NCI-H526 treated with DMSO at 0.1 percent for 48 hours (cell line): Measurements from ENCODE around the gene CDH10.

ENCODE experiments used
- DNase-seq: peaks from one replicate; lab custom pipeline; 2025; lab: John Stamatoyannopoulos, UW

Gene CDH10

DNA sequence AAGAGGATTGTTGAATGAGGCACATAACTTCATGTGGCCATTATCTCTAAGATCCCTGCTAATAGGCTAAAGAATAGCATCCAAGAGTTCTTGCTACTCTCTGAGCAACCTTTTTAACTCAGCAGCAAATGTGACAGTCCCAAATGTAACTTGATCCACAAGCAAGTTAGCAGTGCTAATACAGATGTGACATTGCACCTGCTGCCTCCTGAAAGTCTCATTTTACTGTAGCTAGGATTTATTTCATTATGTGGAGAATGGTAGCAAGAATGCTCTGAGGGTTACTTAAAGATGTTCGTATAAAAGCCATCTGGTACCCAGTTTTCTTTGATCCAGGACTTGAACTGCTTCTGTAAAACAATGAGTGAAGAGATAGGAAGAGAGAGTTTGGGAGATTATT, 45.8 kb downstream of the CDH10 start:
- DNase-seq, result no peak

DNA sequence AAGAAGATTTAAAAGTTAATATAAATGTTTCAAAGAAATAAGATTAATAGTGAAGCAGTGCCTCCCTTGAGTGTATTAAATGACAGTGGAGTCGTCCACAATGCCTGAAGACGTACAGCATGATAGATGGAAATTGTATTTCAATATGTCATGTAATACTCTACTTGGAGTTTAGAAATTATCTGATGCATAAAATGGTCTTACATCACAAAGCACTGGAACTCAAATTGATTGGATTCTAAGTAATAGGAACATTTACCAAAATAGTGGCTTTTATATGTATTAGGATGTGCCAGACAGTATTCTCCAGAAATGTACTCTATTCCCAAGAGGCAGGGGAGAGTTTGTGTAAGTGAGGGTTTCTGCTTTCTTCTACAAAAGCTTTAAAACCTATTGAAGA, 49.4 kb downstream of the CDH10 start:
- no peak for DNase-seq

GRCh38 chr5:24591426-24591825, 53.4 kb downstream of the CDH10 start:
- DNase-seq, result no peak

GRCh38 chr5:24589566-24589965, 55.2 kb downstream of the CDH10 start:
- DNase-seq, result no peak

DNA sequence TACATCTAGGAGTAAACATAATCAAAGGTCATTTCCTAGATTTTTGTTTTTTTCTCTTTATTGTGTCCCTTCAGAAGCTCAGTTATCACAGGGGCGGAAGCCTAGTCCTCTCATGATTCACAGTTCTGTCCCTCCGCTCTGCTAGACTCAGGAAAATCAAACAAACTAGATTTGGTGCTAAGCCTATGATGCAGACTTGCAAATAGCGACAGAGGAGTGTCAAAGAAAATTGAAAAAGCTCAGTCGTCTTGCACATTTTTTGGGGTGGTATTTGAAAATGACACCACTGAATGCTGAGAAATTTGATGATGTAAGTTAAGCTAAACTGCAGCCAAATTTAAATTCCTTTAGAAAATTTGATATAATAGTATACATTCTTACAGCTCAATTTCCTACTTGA, 59.0 kb downstream of the CDH10 start:
- DNase-seq, result no peak

- DNase-seq, result no peak
Measured at GRCh38 chr5:24571302-24571701, 73.5 kb downstream of the CDH10 start.

DNA sequence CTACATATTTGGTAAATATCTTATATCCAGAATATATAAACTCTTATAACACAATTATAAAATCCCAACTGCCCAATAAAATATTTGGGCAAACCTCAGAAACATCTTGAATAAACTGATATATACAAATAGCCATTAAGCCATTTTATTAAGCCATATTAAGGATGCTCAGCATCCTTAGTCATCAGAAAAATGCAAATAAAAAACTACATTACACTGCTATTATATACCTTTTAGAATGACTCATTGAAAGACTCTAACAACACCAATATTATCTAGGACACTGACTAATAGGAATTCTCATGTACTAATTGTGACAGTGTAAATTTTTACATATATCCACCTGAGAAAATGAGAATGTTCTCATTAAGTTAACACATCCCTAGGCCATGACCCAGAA, 77.8 kb downstream of the CDH10 start:
- no peak for DNase-seq

DNA sequence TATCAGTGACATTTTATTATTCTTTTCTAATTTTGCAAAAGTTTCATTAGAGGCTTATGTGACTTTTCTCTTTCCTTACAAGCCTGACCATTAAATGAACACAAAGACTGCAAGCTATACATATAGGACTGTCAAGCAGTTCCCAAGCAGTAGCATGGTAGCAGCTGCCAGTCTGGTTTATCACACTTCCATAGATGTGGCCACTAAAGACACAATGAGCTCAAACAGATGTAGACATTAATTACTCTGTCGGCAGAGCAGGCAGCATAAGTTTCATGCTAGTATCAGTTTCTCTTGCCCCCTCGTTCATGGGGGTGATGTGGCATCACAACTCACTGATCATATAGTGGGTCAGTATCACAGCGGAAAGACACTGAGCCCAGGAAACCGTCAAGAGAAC, 89.5 kb downstream of the CDH10 start:
- no peak for DNase-seq

DNA sequence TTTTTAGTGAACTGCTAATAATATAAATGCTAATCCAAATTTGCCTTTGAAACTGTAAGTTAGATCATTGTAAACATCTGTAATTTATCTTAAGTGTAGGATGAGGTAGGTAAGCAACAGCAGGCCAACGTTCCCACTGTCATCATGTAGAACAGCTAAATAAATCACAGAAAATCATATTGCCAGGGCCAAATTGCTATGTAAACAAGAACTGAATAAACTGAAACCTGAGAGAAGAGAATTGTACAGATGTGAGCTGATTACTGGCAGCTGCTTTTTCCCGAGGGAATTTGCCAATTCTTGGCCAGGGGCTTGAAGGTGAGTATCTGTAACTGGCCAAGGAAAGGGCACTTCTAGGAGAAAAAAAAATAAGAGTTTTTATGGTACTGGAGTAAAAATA, 97.6 kb downstream of the CDH10 start:
- no peak for DNase-seq

GRCh38 chr5:24539613-24540012, 105.2 kb downstream of the CDH10 start:
- no peak for DNase-seq

DNA sequence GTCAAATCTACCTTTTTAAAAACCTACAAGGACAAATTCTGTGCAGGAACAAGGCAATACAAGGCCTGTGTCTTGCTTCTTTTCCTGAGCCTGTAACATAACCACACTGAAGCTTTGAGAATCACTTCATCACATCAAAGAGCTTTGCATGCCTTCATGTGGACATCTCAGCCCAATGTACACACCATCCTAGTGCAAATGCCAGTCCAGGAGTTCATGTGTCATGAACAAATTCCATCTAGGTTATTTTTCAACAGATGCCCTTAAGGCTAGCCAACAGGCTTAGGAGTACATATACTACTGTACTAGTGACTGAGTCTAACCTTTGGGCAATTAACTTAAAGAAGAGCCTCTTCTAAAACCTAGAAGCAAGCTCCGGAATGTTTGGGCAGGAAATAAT, 106.4 kb downstream of the CDH10 start:
- no peak for DNase-seq

GRCh38 chr5:24535646-24536045, 109.1 kb downstream of the CDH10 start:
- no peak for DNase-seq

DNA sequence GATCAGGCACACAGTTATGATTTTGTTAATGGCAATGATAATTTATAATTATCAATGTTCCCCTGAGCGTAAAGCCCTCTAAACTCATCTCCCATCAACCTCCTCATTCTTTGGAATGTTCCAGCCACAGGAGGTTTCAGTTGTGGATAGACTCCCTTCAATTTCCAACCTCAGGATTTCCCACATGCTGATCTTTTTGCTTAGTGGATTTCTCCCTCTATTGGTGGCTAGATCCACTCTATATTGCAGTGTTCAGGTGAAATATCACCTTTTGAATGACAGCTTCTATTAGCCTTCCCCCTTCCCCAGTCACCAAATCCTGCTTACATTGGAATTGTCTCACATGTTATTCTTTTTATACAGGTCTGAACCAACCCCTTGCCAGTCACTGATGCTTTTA, 113.9 kb downstream of the CDH10 start:
- no peak for DNase-seq

DNA sequence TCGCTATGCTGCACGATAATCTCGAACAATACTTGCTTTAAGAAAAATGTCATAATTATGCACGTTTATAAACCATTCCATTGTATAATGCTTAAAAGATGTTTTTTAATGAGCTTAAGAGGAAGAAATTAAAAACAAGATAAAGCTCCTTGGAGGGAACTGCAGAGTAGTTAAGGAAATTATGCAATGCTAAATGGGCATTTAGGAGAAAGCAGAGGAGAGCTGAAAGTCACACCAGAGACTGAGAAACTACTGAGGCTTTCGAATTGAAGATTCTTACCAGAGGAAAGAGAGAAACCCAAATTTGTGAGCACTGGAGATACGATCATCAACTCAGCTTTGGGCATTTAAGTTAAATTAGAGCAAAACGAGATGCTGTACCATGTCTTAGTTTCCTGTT, 119.4 kb downstream of the CDH10 start:
- DNase-seq, result no peak

DNA sequence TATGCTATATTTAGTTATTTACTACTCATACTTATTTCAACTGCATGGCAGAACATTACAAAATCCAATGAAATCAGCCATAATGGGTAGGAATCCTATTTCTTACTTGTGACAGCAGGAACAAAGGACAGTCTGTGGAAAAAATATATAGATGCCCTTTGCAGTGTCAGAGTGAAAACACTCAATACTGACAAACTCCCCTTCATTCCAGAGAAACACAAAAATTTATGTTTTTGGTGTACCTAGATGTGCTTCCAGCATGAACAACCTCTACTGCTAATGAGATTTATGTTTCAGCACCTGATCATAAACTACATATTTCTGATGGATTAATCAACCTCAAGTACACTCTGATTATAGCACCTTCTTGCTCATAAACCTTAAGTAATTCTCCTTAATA, 132.4 kb downstream of the CDH10 start:
- no peak for DNase-seq

DNA sequence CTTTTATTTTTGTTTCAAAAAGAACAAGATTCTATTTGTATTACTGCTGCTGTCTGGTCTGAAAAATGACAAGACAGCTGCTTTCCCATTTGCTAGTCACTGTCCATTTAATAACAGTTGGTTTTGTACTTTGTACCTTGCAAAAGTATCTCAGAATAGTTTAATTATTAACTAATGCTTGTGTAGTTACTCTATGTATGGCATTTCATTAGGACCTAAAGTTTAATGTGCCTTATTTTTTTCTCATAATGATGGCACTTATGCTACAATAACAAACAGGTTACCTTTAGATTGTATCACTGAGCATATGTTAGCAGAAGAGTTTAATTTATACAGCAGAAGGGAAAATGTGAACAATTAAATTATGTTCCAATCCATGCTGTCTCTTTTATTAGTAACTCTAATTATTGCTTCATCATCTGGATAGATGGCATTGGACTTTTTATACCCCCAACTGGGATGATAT, 134.2 kb downstream of the CDH10 start:
- peak; percentile 69 for DNase-seq

DNA sequence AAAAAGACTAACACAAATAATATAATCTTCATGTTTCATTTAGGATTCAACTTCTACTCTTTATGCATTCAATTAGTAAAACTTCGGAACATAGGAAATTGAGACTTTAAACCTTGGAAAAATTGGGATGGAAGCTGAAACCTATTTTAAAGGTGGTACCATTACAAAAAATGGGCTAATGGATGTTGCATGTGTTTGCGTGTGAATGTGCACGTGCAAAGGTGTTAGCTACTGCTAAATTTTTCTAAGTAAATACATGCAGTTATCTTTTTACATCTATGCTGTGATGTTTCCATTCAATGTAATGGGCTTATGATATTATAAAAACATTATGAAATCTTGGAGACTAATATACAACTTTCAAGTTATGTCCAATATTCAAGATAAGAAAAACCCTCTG, 134.8 kb downstream of the CDH10 start:
- no peak for DNase-seq

- no peak for DNase-seq
Measured at GRCh38 chr5:24505258-24505657, 139.5 kb downstream of the CDH10 start.

DNA sequence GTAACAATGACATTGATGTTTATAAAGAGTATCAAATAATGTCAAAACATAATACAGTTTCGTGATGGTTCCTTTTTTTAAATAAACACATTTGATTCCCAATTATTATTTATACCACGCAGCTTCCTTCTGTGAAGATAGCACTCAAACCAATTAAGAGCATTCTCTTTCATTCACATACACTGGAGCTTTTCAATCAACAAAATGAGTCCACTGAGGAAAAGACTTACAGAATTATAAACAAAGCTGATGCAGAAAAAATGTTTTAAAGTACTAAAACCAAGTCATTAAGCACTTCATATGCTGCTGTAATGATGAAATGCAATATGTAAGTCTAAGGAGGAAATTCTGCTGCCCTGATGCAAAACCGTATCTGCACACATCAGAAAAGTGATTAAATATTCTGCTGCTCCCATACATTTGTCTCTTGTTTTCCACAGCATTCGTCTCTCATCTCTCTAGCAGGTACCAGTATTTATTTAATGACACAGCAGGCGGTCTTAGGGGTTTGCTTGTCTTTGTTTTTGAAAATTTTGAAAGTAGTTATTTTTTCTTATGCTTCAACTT, 147.1 kb downstream of the CDH10 start:
- peak; percentile 30 for DNase-seq

DNA sequence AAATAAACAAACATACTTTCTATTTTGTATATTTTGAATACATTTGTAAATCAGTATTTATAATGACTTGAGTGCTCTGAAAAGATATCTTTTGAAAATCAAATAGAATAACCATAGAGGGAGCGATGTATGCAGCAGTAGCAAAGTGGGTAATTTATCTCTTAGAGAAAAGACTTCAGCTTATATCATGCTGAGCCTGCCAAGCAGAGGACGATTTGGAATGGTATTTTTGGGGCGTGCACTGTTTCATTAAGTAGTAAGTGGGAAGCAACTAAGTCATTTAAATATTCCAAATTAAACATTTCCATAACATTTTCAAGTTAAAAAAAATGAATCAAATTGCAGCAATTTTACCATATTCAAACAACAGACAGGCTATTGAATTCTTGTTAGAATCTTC, 147.6 kb downstream of the CDH10 start:
- no peak for DNase-seq

GRCh38 chr5:24496268-24496667, 148.5 kb downstream of the CDH10 start:
- no peak for DNase-seq

DNA sequence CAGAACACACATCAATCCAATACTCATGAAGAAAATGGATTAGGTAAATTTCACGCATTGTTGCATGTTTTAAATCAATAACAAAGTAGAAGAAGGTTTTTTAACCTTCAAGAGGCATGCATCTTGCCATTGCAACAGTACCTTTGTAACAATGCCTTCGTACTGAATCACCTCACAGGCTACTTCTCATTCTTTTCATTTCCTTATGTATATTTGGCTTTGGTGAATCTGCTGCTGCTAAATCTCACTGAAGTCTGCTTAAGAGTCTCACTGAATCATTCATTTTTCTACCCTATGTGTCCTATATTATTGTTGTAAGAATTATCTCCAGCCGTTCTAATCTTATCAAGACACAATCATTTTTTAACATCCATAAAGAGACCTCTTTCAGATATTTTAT, 152.5 kb downstream of the CDH10 start:
- DNase-seq, result no peak

- no peak for DNase-seq
Measured at GRCh38 chr5:24491490-24491889, 153.3 kb downstream of the CDH10 start.

- no peak for DNase-seq
Measured at GRCh38 chr5:24487368-24488229, 157.2 kb downstream of the CDH10 start.
